K562 (cell line): ENCODE results near the gene NIM1K. TPM values are rescaled to one million over a fixed set of nuclear protein-coding genes. Genes with fewer than 3 reads are reported as not detected.

Experiments
- ATAC-seq: fragments of 200-7000 bp; cut with Tn5 transposase; 3 replicates; pipeline ENCODE4 v1.9.1; 2020; ENCODE audit warnings: moderate library complexity
- Bru-seq: library from RNA; stranded (reverse); fragments of 400-500 nt; gene quantifications from one replicate; lab custom pipeline; 2021; lab: Mats Ljungman, UMichigan
- BruChase-seq, 2 experiments: library from RNA; stranded (reverse); fragments of 400-500 nt; gene quantifications; one replicate each; lab custom pipeline; 2021; lab: Mats Ljungman, UMichigan
- BruUV-seq: library from RNA; stranded (reverse); fragments of 400-500 nt; replicated peaks from 2 replicates; lab custom pipeline; 2021; lab: Mats Ljungman, UMichigan
- CTCF ChIA-PET: fragments of 300-600 bp; formaldehyde crosslinking; extraction: SDS; loops from one replicate; lab custom pipeline; 2021; ENCODE audit warnings: low intra/inter-chr PET ratio; lab: Yijun Ruan, JAX
- POLR2A ChIA-PET: fragments of 300-600, 350-650 bp; sonication (Branson Sonifier 250); formaldehyde crosslinking; extraction: SDS; loops from one replicate; lab custom pipeline; 2021; ENCODE audit warnings: antibody characterized with exemption, inconsistent platforms; lab: Yijun Ruan, JAX
- DNase-seq, 4 experiments: peaks; one replicate each; pipeline versions ENCODE4 v3.0.0 to v3.0.0-alpha.2; 2011 to 2018; ENCODE audit warnings: low spot score in 3 of 4, mixed read lengths in 3 of 4; ENCODE audit errors: extremely low read depth in 1 of 4
- FAIRE-seq: peaks from 2 replicates; lab custom pipeline; 2011; peaks lifted over from hg19 to GRCh38; lab: Jason Lieb, UNC
- H2AFZ ChIP-seq: 2 replicates; pipeline ENCODE4 v1.6.0; 2011; ENCODE audit warnings: low read depth, low read length, control low read depth, inconsistent platforms
- H3K27ac ChIP-seq: fragments of 200-600 bp; 3 replicates; pipeline ENCODE4 v1.8.0; 2011; ENCODE audit warnings: low read depth, mild to moderate bottlenecking, control low read depth, inconsistent platforms, low read length, moderate library complexity, mixed read lengths; ENCODE audit errors: extremely low read depth
- H3K27me3 ChIP-seq, 2 experiments: fragments of 300-600 bp in 1 of 2; 2 replicates in 1 of 2; 3 replicates in 1 of 2; pipeline versions ENCODE4 v1.6.0 to v1.8.0; 2011; ENCODE audit warnings: inconsistent platforms in 2 of 2, low read length in 2 of 2, mild to moderate bottlenecking in 1 of 2, mixed read lengths in 1 of 2, moderate library complexity in 1 of 2; ENCODE audit not compliant: control insufficient read depth in 2 of 2, insufficient read depth in 2 of 2
- H3K36me3 ChIP-seq: fragments of 300-600 bp; 3 replicates; pipeline ENCODE4 v1.8.0; 2011; ENCODE audit warnings: mild to moderate bottlenecking, low read length, inconsistent platforms; ENCODE audit not compliant: control insufficient read depth, insufficient read depth
- H3K4me1 ChIP-seq, 2 experiments: fragments of 200-600 bp in 1 of 2; replicated peaks in 1 of 2; 2 replicates in 1 of 2; 3 replicates in 1 of 2; pipeline versions ENCODE4 v1.5.1 to v1.8.0; 2011; ENCODE audit warnings: inconsistent platforms in 2 of 2, low read length in 2 of 2, mild to moderate bottlenecking in 1 of 2, mixed read lengths in 1 of 2, moderate library complexity in 1 of 2; ENCODE audit not compliant: control insufficient read depth in 2 of 2, insufficient read depth in 2 of 2
- H3K4me2 ChIP-seq: 2 replicates; pipeline ENCODE4 v1.6.1; 2011; ENCODE audit warnings: low read length, control low read depth, inconsistent platforms, mixed read lengths; ENCODE audit not compliant: insufficient read depth
- H3K4me3 ChIP-seq: fragments of 200-600 bp; sonication (generic), shearing (Covaris generic); 2 replicates; pipeline ENCODE4 v1.5.1; 2016; ENCODE audit warnings: control low read depth, inconsistent platforms
- H3K79me2 ChIP-seq: fragments of 200-600 bp; 3 replicates; pipeline ENCODE4 v1.8.0; 2011; ENCODE audit warnings: low read length, inconsistent platforms; ENCODE audit not compliant: control insufficient read depth, insufficient read depth
- H3K9ac ChIP-seq, 2 experiments: 2 replicates each; pipeline versions ENCODE4 v1.6.0 to v1.6.1; 2011; ENCODE audit warnings: low read depth in 2 of 2, low read length in 2 of 2, control low read depth in 1 of 2, inconsistent platforms in 1 of 2, mild to moderate bottlenecking in 1 of 2, mixed read lengths in 1 of 2; ENCODE audit not compliant: insufficient read depth in 1 of 2
- H3K9me1 ChIP-seq: one replicate; pipeline ENCODE4 v1.6.0; 2011; ENCODE audit warnings: inconsistent platforms, mild to moderate bottlenecking, low read length, moderate library complexity; ENCODE audit not compliant: control insufficient read depth, insufficient read depth
- H3K9me3 ChIP-seq: replicated peaks from 2 replicates; pipeline ENCODE4 v1.5.1; 2011; ENCODE audit warnings: low read depth, low read length, inconsistent platforms; ENCODE audit not compliant: control insufficient read depth, insufficient read depth
- H4K20me1 ChIP-seq: replicated peaks from 2 replicates; pipeline ENCODE4 v1.6.1; 2011; ENCODE audit warnings: low read length, inconsistent platforms, mixed read lengths; ENCODE audit not compliant: control insufficient read depth, insufficient read depth
- FOXP4 ChIP-seq: sonication (generic); formaldehyde crosslinking; IDR thresholded peaks from 2 replicates; pipeline ENCODE4 v1.8.0; 2022; ENCODE audit warnings: mild to moderate bottlenecking, missing genetic modification reagents, borderline replicate concordance
- KLF1 ChIP-seq: fragments of 450-650 bp; IDR thresholded peaks from 2 replicates; pipeline ENCODE4 v1.6.1; 2016; ENCODE audit warnings: missing genetic modification characterization, missing compliant biosample characterization
- PCBP1 ChIP-seq: fragments of 200-400 bp; formaldehyde crosslinking; IDR thresholded peaks from 2 replicates; pipeline ENCODE4 v1.6.1; 2018; ENCODE audit warnings: mild to moderate bottlenecking, low read depth, low read length; ENCODE audit not compliant: poor library complexity, severe bottlenecking
- STAT6 ChIP-seq: sonication (generic); formaldehyde crosslinking; IDR thresholded peaks from 2 replicates; pipeline ENCODE4 v1.8.1; 2023; ENCODE audit warnings: mild to moderate bottlenecking, missing genetic modification reagents
- ZFX ChIP-seq: sonication (generic); formaldehyde crosslinking; IDR thresholded peaks from 2 replicates; pipeline ENCODE4 v1.8.0; 2022; ENCODE audit warnings: mild to moderate bottlenecking, missing genetic modification reagents, moderate library complexity
- ZNF124 ChIP-seq: sonication (generic); formaldehyde crosslinking; IDR thresholded peaks from 2 replicates; pipeline ENCODE4 v1.8.1; 2022; ENCODE audit warnings: missing genetic modification reagents
- ZNF316 ChIP-seq: fragments of 450-650 bp; IDR thresholded peaks from 2 replicates; pipeline ENCODE4 v1.6.1; 2016
- ZNF584 ChIP-seq: fragments of 200-800 bp; sonication (Bioruptor generic); IDR thresholded peaks from 2 replicates; pipeline ENCODE4 v1.6.1; 2016; ENCODE audit warnings: low read depth, mild to moderate bottlenecking, missing genetic modification characterization, missing compliant biosample characterization
- WGBS: fragments of 100-300 bp; shearing (Covaris generic); methylation state at CpG from one replicate; pipeline ENCODE4 v1.1.6; 2016; ENCODE audit warnings: low coverage, mixed read lengths; ENCODE audit not compliant: insufficient coverage; ENCODE audit errors: missing lambda C conversion rate; 5-methylcytosine and 5-hydroxymethylcytosine counted together
- in situ Hi-C: fragments of 300-500 bp; cut with MboI; formaldehyde crosslinking; loops from 4 replicates; pipeline ENCODE4 v1.15.0; 2018; ENCODE audit warnings: inconsistent platforms, mixed read lengths
- intact Hi-C: fragments of 100-400 bp; cut with micrococcal nuclease; formaldehyde crosslinking; loops from 2 replicates; pipeline ENCODE4 v1.14.2; 2022
- long read RNA-seq, 3 experiments: library from polyadenylated mRNA in 2 of 3; library from RNA in 1 of 3; unstranded in 2 of 3; stranded (forward) in 1 of 3; transcript quantifications; one replicate each; pipeline ENCODE4 v2.0.0, GENCODE V29; 2019 to 2022
- polyA minus RNA-seq, 3 experiments: library from RNA; depleted of rRNA, polyadenylated mRNA; stranded (reverse); fragments of >200 nt; gene quantifications; 2 replicates each; pipeline ENCODE4 v1.2.3, GENCODE V29; 2011
- polyA plus RNA-seq, 8 experiments: library from polyadenylated mRNA; depleted of rRNA in 4 of 8; stranded (reverse) in 5 of 8; unstranded in 3 of 8; fragments of >200 nt; fragmentation: Nextera tagmentation in 2 of 8; fragmentation: Illumina TruSeq in 1 of 8; extraction: Ambion mirVana in 2 of 8; extraction: Trizol in 1 of 8; gene quantifications; 2 replicates each; pipeline versions ENCODE4 v1.2.1 to v1.2.3, GENCODE V29; 2011 to 2014; ENCODE audit warnings: inconsistent platforms in 1 of 8, missing spikeins in 1 of 8
- total RNA-seq, 7 experiments: library from RNA; depleted of rRNA in 6 of 7; stranded (reverse); fragments of >200 nt in 6 of 7; fragmentation: Illumina TruSeq in 2 of 7; extraction: Trizol in 2 of 7; gene quantifications; 2 replicates each; pipeline versions ENCODE4 v1.2.1 to v1.2.3, GENCODE V29; 2011 to 2021; ENCODE audit warnings: low replicate concordance in 1 of 7

Gene NIM1K
- 0.12 and 0.14 TPM in 2 replicates for total RNA-seq (2011; cell fraction: chromatin; rRNA removed; ENCODE audit: low replicate concordance)
- not detected in 2 replicates for total RNA-seq (2011; cell fraction: nucleolus; rRNA removed)
- not detected in 2 replicates for total RNA-seq (2011; cell fraction: nucleoplasm; rRNA removed)
- total RNA-seq (2014; rRNA removed): 0.04 TPM in 1 of 2 replicates, not detected in the other
- total RNA-seq (2014; rRNA removed; fragmentation: Illumina TruSeq; extraction: Trizol): not detected in 2 replicates
- total RNA-seq (2015; rRNA removed; fragmentation: Illumina TruSeq; extraction: Trizol): 0.07 and 0.08 TPM in 2 replicates
- 0.13 and 0.31 TPM in 2 replicates for total RNA-seq (2021)
- 0.04 TPM in 1 of 2 replicates, not detected in the other for polyA plus RNA-seq (2011; rRNA removed)
- polyA plus RNA-seq (2011; cell fraction: cytosol; rRNA removed): 0.03 TPM in 1 of 2 replicates, not detected in the other
- 0.06 and 0.13 TPM in 2 replicates for polyA plus RNA-seq (2011; cell fraction: nucleus; rRNA removed)
- polyA plus RNA-seq (2012): 0.08 TPM in 2 replicates
- polyA plus RNA-seq (2014; fragmentation: Illumina TruSeq; extraction: Trizol): 0.04 and 0.09 TPM in 2 replicates
- polyA plus RNA-seq (2014; fragmentation: Nextera tagmentation; extraction: Ambion mirVana): under 1 TPM in 1 of 2 experiments, not detected in 1; 0.03 TPM
- polyA plus RNA-seq (2014; rRNA removed): 0.34 TPM in 1 of 2 replicates, not detected in the other
- polyA minus RNA-seq (2011; rRNA and poly(A)+ RNA removed): 0.09 and 0.21 TPM in 2 replicates
- not detected in 2 replicates for polyA minus RNA-seq (2011; cell fraction: cytosol; rRNA and poly(A)+ RNA removed)
- 0.13 TPM in 1 of 2 replicates, not detected in the other for polyA minus RNA-seq (2011; cell fraction: nucleus; rRNA and poly(A)+ RNA removed)
- percentile 20 among the genes with signal in this experiment for Bru-seq, nascent RNA
- percentile 25 among the genes with signal in this experiment for BruChase-seq, experiment 1, labeled RNA remaining after a 2-hour chase
- BruChase-seq, experiment 2, labeled RNA remaining after a 6-hour chase: percentile 23 among the genes with signal in this experiment
- long read RNA-seq, experiment 1, partial matches to known transcripts: 1 of 1 reads
- long read RNA-seq, experiment 1, other reads (novel, unspliced or antisense): 0 of 1 reads
- long read RNA-seq, experiment 2: 0 reads
- long read RNA-seq, experiment 3: 0 reads

GRCh38 chr5:43191740-43192557 is at the start of gene NIM1K:
Gene NIM1K, plus strand, starts transcription at chr5:43192225. Its CDS starts 53,551 bp downstream, at chr5:43245776.
- ChIA-PET CTCF (no interaction called here), POLR2A (no interaction called here)
- ATAC-seq (no peak), FAIRE-seq (no peak), DNase-seq (no peak)
- Histone ChIP-seq H4K20me1 (no peaks in the 10 kb centered on the region), H3K4me1 (peaks cover 5 to 10% of the 10 kb centered on the region in 2 experiments; a peak in 2 of 5 replicates), H3K4me3 (no peak within 1 kb of the TSS), H3K36me3 (no peaks in the 10 kb centered on the region), H3K9ac (no peak within 1 kb of the TSS), H3K79me2 (no peaks in the 10 kb centered on the region), H3K27me3 (no peaks in the 10 kb centered on the region), H3K27ac (no peak within 1 kb of the TSS), H2AFZ (peak within 1 kb of the TSS; percentile 54; the same call in 1 of the 2 replicates), H3K9me1 (no peaks in the 10 kb centered on the region), H3K4me2 (peak within 1 kb of the TSS; percentile 12; the same call in 1 of the 2 replicates), H3K9me3 (no peaks in the 10 kb centered on the region)
- WGBS: 89% methylated on average over 30 of the region's 64 CpGs
- in situ Hi-C loops (no loop called here), intact Hi-C loops (no loop called here)
- no TSS peak for BruUV-seq
- TF ChIP-seq FOXP4 (CRISPR knock-in tag) (no peak), ZFX (CRISPR knock-in tag) (no peak), ZNF124 (CRISPR knock-in tag) (no peak), ZNF584 (no peak), STAT6 (CRISPR knock-in tag) (no peak), PCBP1 (no peak), ZNF316 (no peak), KLF1 (no peak)
